H1 (cell line): ENCODE results near the gene CXCL5. TPM values are rescaled to one million over a fixed set of nuclear protein-coding genes. Genes with fewer than 3 reads are reported as not detected.
"Not testable (repeated sequence)": the region's sequence is repeated elsewhere in the genome, so short reads cannot be mapped to it uniquely, and the experiment has no call there.

Experiments used
- CTCF ChIA-PET: fragments of 300-600 bp; sonication (Branson Sonifier 250); formaldehyde crosslinking; loops from one replicate; lab custom pipeline; 2021; ENCODE audit not compliant: partially characterized antibody; lab: Charles Lee
- POLR2A ChIA-PET: fragments of 300-600 bp; sonication (Branson Sonifier 250); formaldehyde crosslinking; loops from one replicate; lab custom pipeline; 2021; ENCODE audit warnings: inconsistent platforms; ENCODE audit not compliant: partially characterized antibody; lab: Charles Lee
- DNase-seq, 2 experiments: peaks; one replicate each; pipeline versions ENCODE4 v3.0.0 to v3.0.0-alpha.2; 2010 to 2022; ENCODE audit warnings: low spot score in 2 of 2, low read depth in 1 of 2, mixed read lengths in 1 of 2
- FAIRE-seq: peaks from 2 replicates; lab custom pipeline; 2011; peaks lifted over from hg19 to GRCh38; lab: Jason Lieb, UNC
- H2AFZ ChIP-seq: 2 replicates; pipeline ENCODE4 v1.8.1; 2012; ENCODE audit warnings: low read length, inconsistent platforms
- H2AK5ac ChIP-seq: 2 replicates; pipeline ENCODE4 v1.6.1; 2013; ENCODE audit warnings: low read depth, low read length
- H2BK120ac ChIP-seq: replicated peaks from 2 replicates; pipeline ENCODE3; 2013; ENCODE audit warnings: low read depth, low read length, inconsistent platforms
- H2BK12ac ChIP-seq: 2 replicates; pipeline ENCODE4 v1.6.1; 2013; ENCODE audit warnings: low read depth, low read length
- H2BK15ac ChIP-seq: 2 replicates; pipeline ENCODE4 v1.6.1; 2013; ENCODE audit warnings: low read length
- H2BK20ac ChIP-seq: 2 replicates; pipeline ENCODE4 v1.6.1; 2013; ENCODE audit warnings: low read length
- H2BK5ac ChIP-seq: 2 replicates; pipeline ENCODE4 v1.6.1; 2013; ENCODE audit warnings: low read depth, low read length
- H3K14ac ChIP-seq: 2 replicates; pipeline ENCODE4 v1.6.1; 2013; ENCODE audit warnings: inconsistent platforms; ENCODE audit not compliant: insufficient read length
- H3K18ac ChIP-seq: 2 replicates; pipeline ENCODE4 v1.6.1; 2013; ENCODE audit warnings: low read length; ENCODE audit errors: extremely low read depth
- H3K23ac ChIP-seq: 2 replicates; pipeline ENCODE4 v1.6.1; 2013; ENCODE audit warnings: inconsistent platforms; ENCODE audit not compliant: insufficient read length
- H3K23me2 ChIP-seq: 2 replicates; pipeline ENCODE4 v1.6.1; 2013; ENCODE audit warnings: low read depth, low read length
- H3K27ac ChIP-seq: 2 replicates; pipeline ENCODE4 v1.6.1; 2011; ENCODE audit warnings: low read depth, low read length, inconsistent platforms
- H3K27me3 ChIP-seq, 4 experiments: replicated peaks in 1 of 4; 1 replicate in 1 of 4; 2 replicates in 3 of 4; pipeline versions ENCODE4 v1.6.1 to v1.8.1; 2011 to 2013; ENCODE audit warnings: low read length in 3 of 4, mild to moderate bottlenecking in 3 of 4, inconsistent platforms in 2 of 4, mixed read lengths in 2 of 4, moderate library complexity in 1 of 4; ENCODE audit not compliant: control insufficient read depth in 3 of 4, insufficient read depth in 3 of 4; ENCODE audit errors: extremely low read depth in 1 of 4
- H3K36me3 ChIP-seq, 4 experiments: 2 replicates each; pipeline versions ENCODE4 v1.6.1 to v1.8.1; 2011 to 2013; ENCODE audit warnings: mild to moderate bottlenecking in 4 of 4, low read length in 3 of 4, moderate library complexity in 2 of 4, control low read depth in 1 of 4, inconsistent platforms in 1 of 4; ENCODE audit not compliant: insufficient read depth in 4 of 4, control insufficient read depth in 2 of 4
- H3K4ac ChIP-seq: replicated peaks from 2 replicates; pipeline ENCODE3; 2013; ENCODE audit warnings: low read length, low read depth, mixed read lengths, inconsistent platforms; ENCODE audit not compliant: insufficient read length
- H3K4me1 ChIP-seq, 4 experiments: replicated peaks in 1 of 4; 1 replicate in 1 of 4; 2 replicates in 3 of 4; pipeline versions ENCODE4 v1.6.1 to v1.8.1; 2011 to 2013; ENCODE audit warnings: low read length in 3 of 4, inconsistent platforms in 2 of 4, mixed read lengths in 1 of 4; ENCODE audit not compliant: insufficient read depth in 4 of 4, control insufficient read depth in 3 of 4
- H3K4me2 ChIP-seq, 2 experiments: 2 replicates each; pipeline versions ENCODE4 v1.6.1 to v1.8.1; 2011 to 2013; ENCODE audit warnings: low read depth in 2 of 2, low read length in 2 of 2, control low read depth in 1 of 2, inconsistent platforms in 1 of 2, mild to moderate bottlenecking in 1 of 2; ENCODE audit not compliant: insufficient read depth in 1 of 2
- H3K4me3 ChIP-seq, 4 experiments: fragments of 200-600, 300-600 bp in 1 of 4; sonication (generic), shearing (Covaris generic), sonication (Bioruptor Twin) in 1 of 4; 2 replicates each; pipeline versions ENCODE4 v1.5.1 to v1.8.1; 2011 to 2016; ENCODE audit warnings: low read length in 4 of 4, low read depth in 3 of 4, control low read depth in 2 of 4, inconsistent platforms in 2 of 4, mild to moderate bottlenecking in 2 of 4, mixed read lengths in 1 of 4, moderate library complexity in 1 of 4; ENCODE audit not compliant: insufficient read depth in 2 of 4; ENCODE audit errors: extremely low read depth in 1 of 4
- H3K56ac ChIP-seq: replicated peaks from 2 replicates; pipeline ENCODE3; 2013; ENCODE audit warnings: low read depth, mild to moderate bottlenecking, mixed read lengths, low read length, inconsistent platforms; ENCODE audit not compliant: insufficient read length
- H3K79me1 ChIP-seq: 2 replicates; pipeline ENCODE4 v1.6.1; 2013; ENCODE audit warnings: low read depth, low read length, control low read depth
- H3K79me2 ChIP-seq, 2 experiments: 2 replicates each; pipeline versions ENCODE4 v1.6.1 to v1.8.1; 2012 to 2013; ENCODE audit warnings: low read length in 2 of 2, mild to moderate bottlenecking in 2 of 2, inconsistent platforms in 1 of 2; ENCODE audit not compliant: insufficient read depth in 2 of 2, control insufficient read depth in 1 of 2
- H3K9ac ChIP-seq, 4 experiments: replicated peaks in 1 of 4; 1 replicate in 1 of 4; 2 replicates in 3 of 4; pipeline versions ENCODE4 v1.6.1 to v1.8.1; 2011 to 2013; ENCODE audit warnings: low read depth in 3 of 4, low read length in 3 of 4, control low read depth in 2 of 4, mild to moderate bottlenecking in 2 of 4, moderate library complexity in 2 of 4, inconsistent platforms in 1 of 4; ENCODE audit errors: extremely low read depth in 1 of 4
- H3K9me3 ChIP-seq, 2 experiments: 2 replicates each; pipeline versions ENCODE4 v1.6.1 to v1.8.1; 2012 to 2013; ENCODE audit warnings: mild to moderate bottlenecking in 2 of 2, moderate library complexity in 2 of 2, control low read depth in 1 of 2, inconsistent platforms in 1 of 2, low read depth in 1 of 2, low read length in 1 of 2, mixed read lengths in 1 of 2; ENCODE audit not compliant: insufficient read depth in 2 of 2
- H4K20me1 ChIP-seq, 2 experiments: replicated peaks in 1 of 2; 2 replicates each; pipeline versions ENCODE3 to v1.8.1; 2011 to 2013; ENCODE audit warnings: inconsistent platforms in 2 of 2, low read length in 2 of 2, mild to moderate bottlenecking in 1 of 2; ENCODE audit not compliant: insufficient read depth in 2 of 2, control insufficient read depth in 1 of 2
- H4K5ac ChIP-seq: 2 replicates; pipeline ENCODE4 v1.6.1; 2013; ENCODE audit warnings: low read length, low read depth, mixed read lengths, inconsistent platforms; ENCODE audit not compliant: insufficient read length
- H4K8ac ChIP-seq: 2 replicates; pipeline ENCODE4 v1.8.0; 2013; ENCODE audit warnings: mild to moderate bottlenecking, moderate library complexity, low read length, inconsistent platforms; ENCODE audit not compliant: insufficient read depth; ENCODE audit errors: extremely low read depth
- H4K91ac ChIP-seq: replicated peaks from 2 replicates; pipeline ENCODE3; 2013; ENCODE audit warnings: low read length, mixed read lengths, inconsistent platforms; ENCODE audit not compliant: insufficient read length
- WGBS, 2 experiments: shearing (Covaris generic) in 1 of 2; methylation state at CpG; one replicate each; pipeline versions ENCODE4 v1.1.6 to v1.1.7; 2013 to 2015; ENCODE audit warnings: low lambda C conversion rate in 2 of 2, mixed read lengths in 2 of 2, inconsistent platforms in 1 of 2, low coverage in 1 of 2, missing lambda C conversion rate in 1 of 2; ENCODE audit not compliant: insufficient replicate concordance in 2 of 2, insufficient coverage in 1 of 2, insufficient read length in 1 of 2; ENCODE audit errors: extremely low coverage in 1 of 2, missing lambda C conversion rate in 1 of 2; 5-methylcytosine and 5-hydroxymethylcytosine counted together
- polyA plus RNA-seq, 7 experiments: library from polyadenylated mRNA; depleted of rRNA in 3 of 7; stranded (reverse) in 5 of 7; unstranded in 2 of 7; fragments of >200 nt in 5 of 7; fragments of 200-250 nt in 2 of 7; gene quantifications; 1 replicate in 5 of 7; 2 replicates in 1 of 7; 4 replicates in 1 of 7; pipeline versions ENCODE4 v1.2.1 to v1.2.3, GENCODE V29; 2011 to 2013; ENCODE audit warnings: missing spikeins in 2 of 7, mixed read lengths in 2 of 7
- total RNA-seq: library from RNA; stranded (reverse); fragmentation: NEBNext Ultra II Directional; extraction: Animal tissue kit (Norgen Biotek cat#: 25700); gene quantifications from 2 replicates; pipeline ENCODE4 v1.2.1, GENCODE V29; 2021

The CXCL5 gene
- total and polyA plus RNA-seq, 2 of the 8 experiments (the other 6 are each of a cell fraction or from before 2014, with no cell fraction given): 10.9 to 15.6 TPM

DNA sequence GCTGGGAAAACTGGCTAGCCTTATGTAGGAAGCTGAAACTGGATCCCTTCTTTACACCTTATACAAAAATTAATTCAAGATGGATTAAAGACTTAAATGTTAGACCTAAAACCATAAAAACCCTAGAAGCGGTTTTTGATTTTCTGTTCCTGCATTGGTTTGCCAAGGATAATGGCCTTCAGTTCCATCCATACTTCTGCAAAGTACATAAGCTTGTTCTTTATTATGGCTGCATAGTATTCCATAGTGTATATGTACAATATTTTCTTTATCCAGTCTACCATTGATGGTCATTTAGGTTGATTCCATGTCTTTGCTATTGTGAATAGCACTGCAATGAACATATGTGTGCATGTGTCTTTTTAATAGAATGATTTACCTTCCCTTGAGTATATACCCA lies 39.4 kb downstream of the CXCL5 start:
- H3K4me2 ChIP-seq, H2BK15ac ChIP-seq, H2AFZ ChIP-seq, POLR2A ChIA-PET, H3K23ac ChIP-seq, H2BK12ac ChIP-seq, H3K14ac ChIP-seq, H3K4me3 ChIP-seq, H3K4ac ChIP-seq, H2BK5ac ChIP-seq, H3K9ac ChIP-seq, H2BK120ac ChIP-seq, H3K36me3 ChIP-seq, H3K79me1 ChIP-seq, H4K8ac ChIP-seq, H4K5ac ChIP-seq, H2AK5ac ChIP-seq, H4K20me1 ChIP-seq, H3K4me1 ChIP-seq, CTCF ChIA-PET, H3K23me2 ChIP-seq, H3K79me2 ChIP-seq, FAIRE-seq, H4K91ac ChIP-seq, H3K18ac ChIP-seq, H3K56ac ChIP-seq, H2BK20ac ChIP-seq, DNase-seq, H3K27ac ChIP-seq, H3K27me3 ChIP-seq: not testable (repeated sequence)
- H3K9me3 ChIP-seq: peaks cover 15 to 17% of the 10 kb centered on the region in 2 experiments
- WGBS, 2 experiments: 81% methylated on average over 1 of the region's 1 CpG; no CpG with 5 or more reads in 1 of the 2 experiments
